ENCODE measurements around the gene ZNF774. TPM values are rescaled to one million over a fixed set of nuclear protein-coding genes. Genes with fewer than 3 reads are reported as not detected.
A peak's percentile ranks its signal among the peaks of the same experiment; 100 is the strongest.

The ZNF774 gene
- total RNA-seq, 4 donors from 2014 or later, result 0.36 to 1.8 (median 1.1) TPM

DNA sequence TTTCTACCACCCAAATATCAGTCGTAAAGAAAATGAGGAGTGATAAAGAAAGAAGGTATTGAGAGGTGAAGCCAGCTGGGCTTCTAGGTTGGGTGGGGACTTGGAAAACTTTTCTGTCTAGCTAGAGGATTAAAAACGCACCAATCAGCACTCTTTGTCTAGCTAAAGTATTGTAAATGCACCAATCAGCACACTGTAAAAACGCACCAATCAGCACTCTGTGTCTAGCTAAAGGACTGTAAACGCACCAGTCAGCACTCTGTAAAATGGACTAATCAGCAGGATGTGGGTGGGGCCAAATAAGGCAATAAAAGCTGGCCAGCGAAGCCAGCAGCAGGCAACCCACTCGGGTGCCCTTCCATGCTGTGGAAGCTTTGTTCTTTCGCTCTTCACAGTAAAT is 23.0 kb downstream of the ZNF774 start:
- TF ChIP-seq, protein P1, sequence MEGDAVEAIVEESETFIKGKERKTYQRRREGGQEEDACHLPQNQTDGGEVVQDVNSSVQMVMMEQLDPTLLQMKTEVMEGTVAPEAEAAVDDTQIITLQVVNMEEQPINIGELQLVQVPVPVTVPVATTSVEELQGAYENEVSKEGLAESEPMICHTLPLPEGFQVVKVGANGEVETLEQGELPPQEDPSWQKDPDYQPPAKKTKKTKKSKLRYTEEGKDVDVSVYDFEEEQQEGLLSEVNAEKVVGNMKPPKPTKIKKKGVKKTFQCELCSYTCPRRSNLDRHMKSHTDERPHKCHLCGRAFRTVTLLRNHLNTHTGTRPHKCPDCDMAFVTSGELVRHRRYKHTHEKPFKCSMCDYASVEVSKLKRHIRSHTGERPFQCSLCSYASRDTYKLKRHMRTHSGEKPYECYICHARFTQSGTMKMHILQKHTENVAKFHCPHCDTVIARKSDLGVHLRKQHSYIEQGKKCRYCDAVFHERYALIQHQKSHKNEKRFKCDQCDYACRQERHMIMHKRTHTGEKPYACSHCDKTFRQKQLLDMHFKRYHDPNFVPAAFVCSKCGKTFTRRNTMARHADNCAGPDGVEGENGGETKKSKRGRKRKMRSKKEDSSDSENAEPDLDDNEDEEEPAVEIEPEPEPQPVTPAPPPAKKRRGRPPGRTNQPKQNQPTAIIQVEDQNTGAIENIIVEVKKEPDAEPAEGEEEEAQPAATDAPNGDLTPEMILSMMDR (IDR thresholded peaks at IDR 0.05), result no peak
- ATAC-seq (ENCODE audit: low FRiP score), result no peak
- DNase-seq (ENCODE audit: low spot score), result no peak

DNA sequence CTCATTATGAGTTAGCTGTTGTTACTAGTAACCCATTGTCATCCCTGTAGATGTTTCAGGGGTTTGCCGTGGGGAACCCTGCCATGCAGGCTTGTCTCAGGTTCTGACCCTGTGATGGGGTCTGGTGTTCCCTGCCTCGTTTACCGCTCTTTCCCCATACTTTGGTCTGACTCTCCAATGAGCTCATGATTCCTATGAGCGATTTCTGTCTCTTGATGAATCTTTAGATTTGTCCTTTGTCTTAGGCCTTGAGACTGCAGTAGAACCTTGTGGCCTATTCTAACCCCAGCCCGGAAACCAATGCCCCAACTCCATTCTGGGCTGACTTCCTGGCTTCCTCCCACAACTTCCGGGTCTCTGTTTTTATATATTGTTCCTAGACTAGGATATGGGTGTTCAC is 24.7 kb downstream of the ZNF774 start:
- no peak for ATAC-seq (ENCODE audit: low FRiP score)
- TF ChIP-seq, protein P1 (IDR thresholded peaks at IDR 0.05), result no peak
- DNase-seq (ENCODE audit: low spot score), result no peak

DNA sequence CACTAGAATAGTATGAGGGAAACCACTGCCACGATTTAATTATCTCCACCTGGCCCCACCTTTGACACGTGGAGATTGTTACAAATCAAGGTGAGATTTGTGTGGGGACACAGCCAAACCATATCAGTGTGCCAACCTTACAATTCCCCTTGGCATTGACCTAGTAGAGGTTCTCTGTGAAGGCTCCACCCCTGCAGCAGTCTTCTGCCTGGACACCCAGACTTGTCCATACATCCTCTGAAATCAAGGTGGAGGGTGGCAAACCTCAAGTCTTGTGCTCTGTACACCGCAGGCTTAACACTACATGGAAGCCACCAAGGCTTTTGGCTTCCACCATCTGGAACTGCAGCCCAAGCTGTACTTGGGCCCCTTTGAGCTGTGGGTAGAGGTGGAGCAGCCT is 27.2 kb downstream of the ZNF774 start:
- ATAC-seq (ENCODE audit: low FRiP score) (no peak), DNase-seq (ENCODE audit: low spot score) (no peak)
- TF ChIP-seq, protein P1 (IDR thresholded peaks at IDR 0.05), result no peak

DNA sequence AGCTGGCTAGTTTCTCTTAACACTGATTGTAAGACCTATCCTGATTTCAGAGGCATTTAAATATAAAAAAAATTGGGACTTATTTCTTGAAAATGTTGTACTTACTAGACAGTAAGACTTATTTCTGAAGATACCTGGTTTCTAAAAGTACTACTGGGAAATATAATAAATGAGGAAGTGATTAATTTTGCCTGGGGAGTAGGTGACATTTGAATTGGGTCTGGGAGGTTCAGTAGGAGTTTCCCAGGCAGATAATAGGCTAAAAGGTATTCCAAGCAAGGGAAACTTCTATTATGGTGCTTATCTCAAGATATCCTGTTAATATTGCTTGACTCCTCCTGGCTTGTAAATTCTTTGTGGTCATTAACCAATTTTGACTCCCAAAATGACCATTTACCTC is 29.4 kb downstream of the ZNF774 start:
- DNase-seq (ENCODE audit: low spot score) (no peak), ATAC-seq (ENCODE audit: low FRiP score) (no peak)
- TF ChIP-seq, protein P1 (IDR thresholded peaks at IDR 0.05), result no peak

DNA sequence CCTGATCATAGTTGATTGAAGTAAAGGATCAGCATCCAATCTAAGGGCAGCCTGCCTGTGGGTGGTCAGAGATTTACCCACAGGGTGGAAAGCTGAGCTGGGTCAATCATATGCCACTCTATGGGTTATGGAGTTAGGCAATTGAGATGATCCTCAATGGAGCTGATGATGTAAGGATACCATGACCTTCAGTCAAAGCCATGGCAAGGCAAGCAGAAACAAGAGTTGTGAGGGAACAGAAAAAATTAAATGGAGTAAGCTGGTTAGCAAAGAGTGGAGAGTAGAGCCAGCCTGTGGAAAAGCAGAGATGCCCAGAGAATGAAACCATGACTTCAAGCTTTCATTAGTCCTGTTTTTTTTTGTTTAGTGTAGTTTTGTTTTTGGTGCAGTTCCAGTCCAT is 30.2 kb downstream of the ZNF774 start:
- no peak for ATAC-seq (ENCODE audit: low FRiP score)
- DNase-seq (ENCODE audit: low spot score), result no peak
- TF ChIP-seq, protein P1 (IDR thresholded peaks at IDR 0.05), result no peak

DNA sequence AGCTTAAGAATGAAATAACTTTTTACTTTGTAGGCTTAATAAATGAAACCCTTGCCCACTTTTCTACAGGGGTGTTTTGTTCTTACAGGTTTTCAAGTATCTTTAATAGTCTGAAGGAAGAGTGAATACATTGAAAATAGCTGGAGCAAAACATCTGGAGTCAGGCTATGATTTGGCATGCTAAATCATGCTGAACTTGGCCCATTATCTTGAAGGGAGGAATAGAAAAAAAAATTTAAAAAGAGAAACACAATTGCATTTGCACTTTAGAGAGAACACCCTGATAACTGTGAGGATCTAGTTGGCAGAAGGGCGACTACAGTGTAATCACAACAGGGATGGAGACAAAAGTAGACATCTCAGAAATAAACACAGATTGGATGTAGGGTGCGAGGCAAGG is 34.1 kb downstream of the ZNF774 start:
- DNase-seq (ENCODE audit: low spot score) (no peak), ATAC-seq (ENCODE audit: low FRiP score) (no peak)
- TF ChIP-seq, protein P1 (IDR thresholded peaks at IDR 0.05), result no peak

DNA sequence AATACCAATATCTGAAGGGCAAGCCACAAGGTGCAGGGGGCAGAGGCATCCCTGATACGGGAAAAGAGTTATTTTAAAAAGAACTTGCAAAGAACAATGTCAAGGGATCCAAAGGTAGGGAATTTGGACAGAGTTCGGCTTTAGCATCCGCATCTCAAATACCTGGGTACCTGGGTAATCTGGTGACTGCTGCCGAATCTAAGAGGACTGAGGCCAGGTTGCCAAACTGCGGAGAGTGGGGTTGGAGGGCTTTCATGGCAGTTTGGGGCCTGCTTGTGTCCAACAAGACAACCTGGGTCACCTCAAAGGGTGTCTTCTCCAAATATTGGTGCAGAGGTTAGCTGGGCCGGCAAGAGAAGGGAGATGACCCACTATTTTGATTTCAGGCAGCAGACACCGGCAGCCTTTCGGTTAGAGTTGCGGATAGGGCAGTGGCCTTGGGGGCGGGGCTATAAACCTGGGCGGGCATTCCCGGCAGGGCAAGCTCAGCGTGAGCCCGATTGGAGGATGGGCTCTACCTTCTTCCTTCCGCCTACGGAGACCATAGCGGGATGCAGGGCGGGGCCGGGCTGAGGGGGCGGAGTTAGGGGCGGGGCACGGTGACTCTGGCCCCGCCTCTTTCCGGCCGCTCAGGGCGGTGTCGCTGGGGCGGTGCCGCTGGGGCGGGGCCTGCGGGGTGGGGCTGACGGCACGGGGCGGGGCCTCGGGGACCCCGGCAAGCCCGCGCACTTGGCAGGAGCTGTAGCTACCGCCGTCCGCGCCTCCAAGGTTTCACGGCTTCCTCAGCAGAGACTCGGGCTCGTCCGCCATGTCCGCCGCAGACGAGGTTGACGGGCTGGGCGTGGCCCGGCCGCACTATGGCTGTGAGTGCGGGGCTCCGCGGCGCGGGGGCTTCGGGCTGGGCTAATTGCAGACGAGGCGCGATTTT is 35.7 kb downstream of the ZNF774 start, which contains the start of gene IQGAP1:
Gene IQGAP1, plus strand, starts transcription at position 709 of the 928 bp plus-strand sequence. Its CDS starts 100 bp downstream, at position 809.
- DNase-seq (ENCODE audit: low spot score), result peak; percentile 91
- TF ChIP-seq, protein P1 (IDR thresholded peaks at IDR 0.05), result no peak

More for the DNA sequence above, 35.7 kb downstream of the ZNF774 start, which contains the start of gene IQGAP1:
- peak; percentile 97 for ATAC-seq (ENCODE audit: low FRiP score)
